OCI-LY1 (cell line): ENCODE data around the gene LIN7C.

Experiments
- H2AFZ ChIP-seq: fragments of 200-600 bp; sonication (generic), shearing (Covaris generic); 2 replicates; pipeline ENCODE4 v1.6.0; 2014; ENCODE audit warnings: antibody characterized with exemption, mild to moderate bottlenecking, low read length
- H3F3A ChIP-seq: fragments of 200-600 bp; sonication (generic), shearing (Covaris generic); 2 replicates; pipeline ENCODE4 v1.6.0; 2014; ENCODE audit warnings: mild to moderate bottlenecking, antibody characterized with exemption, low read length, moderate library complexity; ENCODE audit not compliant: insufficient read depth
- H3K27ac ChIP-seq: fragments of 200-600 bp; sonication (generic); 2 replicates; pipeline ENCODE4 v1.5.1; 2014; ENCODE audit warnings: low read length, mixed run types, mild to moderate bottlenecking, low read depth; ENCODE audit not compliant: poor library complexity, severe bottlenecking
- H3K27me3 ChIP-seq: fragments of 200-600 bp; sonication (generic); 2 replicates; pipeline ENCODE4 v1.6.0; 2014; ENCODE audit warnings: antibody characterized with exemption, mild to moderate bottlenecking, low read length, moderate library complexity; ENCODE audit not compliant: insufficient read depth
- H3K36me3 ChIP-seq: fragments of 200-600 bp; sonication (generic); 2 replicates; pipeline ENCODE4 v1.6.1; 2014; ENCODE audit warnings: mild to moderate bottlenecking, antibody characterized with exemption, low read length, moderate library complexity, mixed read lengths; ENCODE audit not compliant: insufficient read depth
- H3K4me1 ChIP-seq: fragments of 200-600 bp; sonication (generic); 2 replicates; pipeline ENCODE4 v1.5.1; 2014; ENCODE audit warnings: mild to moderate bottlenecking, low read length, moderate library complexity; ENCODE audit not compliant: insufficient read depth, severe bottlenecking
- H3K4me2 ChIP-seq: fragments of 200-600 bp; sonication (generic), shearing (Covaris generic); 2 replicates; pipeline ENCODE4 v1.6.1; 2014; ENCODE audit warnings: low read length
- H3K4me3 ChIP-seq: fragments of 200-600 bp; sonication (generic); 2 replicates; pipeline ENCODE4 v1.5.1; 2014; ENCODE audit warnings: low read length, low read depth, mild to moderate bottlenecking, mixed read lengths; ENCODE audit not compliant: poor library complexity, severe bottlenecking
- H3K79me2 ChIP-seq: fragments of 200-600 bp; shearing (Covaris generic); 2 replicates; pipeline ENCODE4 v1.6.1; 2016; ENCODE audit warnings: mixed run types, low read length, mixed read lengths; ENCODE audit not compliant: insufficient read depth
- H3K9ac ChIP-seq: fragments of 200-600 bp; sonication (generic), shearing (Covaris generic); 2 replicates; pipeline ENCODE4 v1.6.1; 2014; ENCODE audit warnings: mild to moderate bottlenecking, low read length, mixed read lengths
- H3K9me2 ChIP-seq: fragments of 200-600 bp; sonication (generic), shearing (Covaris generic); 2 replicates; pipeline ENCODE4 v1.6.1; 2014; ENCODE audit warnings: low read depth, mild to moderate bottlenecking, low read length, mixed read lengths
- H3K9me3 ChIP-seq: fragments of 200-600 bp; shearing (Covaris generic); 2 replicates; pipeline ENCODE4 v1.6.1; 2014; ENCODE audit warnings: low read length, mixed read lengths
- H4K20me1 ChIP-seq: fragments of 200-600 bp; sonication (generic), shearing (Covaris generic); 2 replicates; pipeline ENCODE4 v1.6.0; 2016; ENCODE audit warnings: mild to moderate bottlenecking, low read length; ENCODE audit not compliant: insufficient read depth
- CTCF ChIP-seq: fragments of 200-600 bp; sonication (generic), shearing (Covaris generic); IDR thresholded peaks from 2 replicates; pipeline ENCODE4 v1.5.1; 2017; ENCODE audit warnings: mild to moderate bottlenecking, antibody characterized with exemption, low read length, moderate library complexity, mixed read lengths
- EZH2 ChIP-seq: fragments of 200-600 bp; sonication (generic), shearing (Covaris generic); IDR thresholded peaks from 2 replicates; pipeline ENCODE4 v1.8.0; 2017; ENCODE audit warnings: borderline replicate concordance, mixed run types, mild to moderate bottlenecking, antibody characterized with exemption, low read length, moderate library complexity, mixed read lengths

LIN7C gene

DNA sequence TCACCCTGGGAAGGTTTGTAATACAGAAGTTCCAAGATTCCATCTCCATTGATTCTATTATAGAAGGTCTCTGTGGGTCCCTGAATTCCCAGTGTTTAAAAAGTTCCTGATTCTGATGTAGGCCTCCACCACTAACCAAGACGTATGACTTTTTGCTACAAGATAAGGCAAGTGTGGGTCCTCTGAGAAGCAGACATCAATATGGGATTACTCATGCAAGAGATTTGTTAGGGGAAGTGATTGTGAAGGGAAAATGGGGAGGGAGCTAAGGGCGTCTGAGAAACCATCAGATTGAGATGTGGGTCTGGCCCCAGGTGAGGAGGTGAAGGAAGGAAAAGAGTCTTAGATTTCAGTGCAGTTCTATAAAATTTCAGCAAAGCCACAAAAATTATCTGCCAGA is 23.8 kb downstream of the LIN7C start:
- H3K27ac ChIP-seq = no peak overlapping the region
- no peaks in the 10 kb centered on the region for H4K20me1 ChIP-seq
- H3K4me2 ChIP-seq = no peak overlapping the region
- no peak for TF ChIP-seq EZH2
- no peak for TF ChIP-seq CTCF
- no peaks in the 10 kb centered on the region for H3K9me2 ChIP-seq
- H2AFZ ChIP-seq = no peak overlapping the region
- no peaks in the 10 kb centered on the region for H3K9me3 ChIP-seq
- H3K4me1 ChIP-seq = no peaks in the 10 kb centered on the region
- no peaks in the 10 kb centered on the region for H3K36me3 ChIP-seq
- no peaks in the 10 kb centered on the region for H3K79me2 ChIP-seq
- H3F3A ChIP-seq = no peaks in the 10 kb centered on the region
- no peaks in the 10 kb centered on the region for H3K27me3 ChIP-seq
- no peak overlapping the region for H3K4me3 ChIP-seq
- no peak overlapping the region for H3K9ac ChIP-seq

DNA sequence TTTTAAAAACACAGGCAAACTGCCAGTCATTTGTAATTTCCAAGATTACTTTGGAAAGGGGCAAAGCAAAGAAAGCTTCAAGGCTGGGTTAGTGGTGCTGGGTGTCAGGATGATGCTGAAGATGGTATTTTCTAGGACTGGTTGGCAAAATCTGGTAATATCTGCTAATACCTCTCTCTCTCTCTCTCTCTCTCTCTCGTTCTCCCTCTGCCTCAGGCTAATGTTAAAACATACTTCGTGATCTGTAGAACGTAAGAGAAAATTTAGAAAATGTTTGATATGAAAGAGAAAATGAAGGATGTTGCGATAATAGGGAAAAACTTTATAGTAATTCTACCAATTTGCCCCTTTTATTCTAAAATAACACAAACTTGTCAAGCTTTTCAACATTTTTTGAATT is 24.6 kb downstream of the LIN7C start:
- H3K4me1 ChIP-seq = no peaks in the 10 kb centered on the region
- H3K79me2 ChIP-seq = no peaks in the 10 kb centered on the region
- H4K20me1 ChIP-seq = no peaks in the 10 kb centered on the region
- TF ChIP-seq EZH2 (no peak), CTCF (no peak)
- H3K9ac ChIP-seq = no peak overlapping the region
- no peak overlapping the region for H3K4me3 ChIP-seq
- H3K27me3 ChIP-seq = no peaks in the 10 kb centered on the region
- H3K4me2 ChIP-seq = no peak overlapping the region
- H3F3A ChIP-seq = no peaks in the 10 kb centered on the region
- no peak overlapping the region for H2AFZ ChIP-seq
- H3K27ac ChIP-seq = no peak overlapping the region
- no peaks in the 10 kb centered on the region for H3K9me2 ChIP-seq
- H3K36me3 ChIP-seq = no peaks in the 10 kb centered on the region
- H3K9me3 ChIP-seq = no peaks in the 10 kb centered on the region

DNA sequence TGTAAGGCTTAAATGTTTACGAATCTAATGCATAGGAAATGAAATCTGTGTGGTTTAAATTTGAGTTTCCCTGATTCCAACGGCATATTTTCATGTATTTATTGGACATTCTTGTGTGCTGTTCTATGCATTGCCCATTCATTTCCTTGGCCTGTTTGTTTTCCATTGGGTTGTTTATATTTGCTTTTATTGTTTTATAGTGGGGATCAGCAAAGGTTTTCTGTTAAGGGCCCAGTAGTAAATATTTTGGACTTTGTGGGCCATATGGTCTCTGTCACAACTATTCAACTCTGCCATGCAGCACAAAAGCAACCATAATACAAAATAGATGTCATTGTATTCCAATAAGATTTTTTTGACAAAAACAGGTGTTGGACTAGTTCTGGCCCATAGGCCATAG is 28.7 kb downstream of the LIN7C start:
- H2AFZ ChIP-seq = no peak overlapping the region
- no peaks in the 10 kb centered on the region for H3K36me3 ChIP-seq
- H3K4me3 ChIP-seq = no peak overlapping the region
- H3K27me3 ChIP-seq = no peaks in the 10 kb centered on the region
- no peaks in the 10 kb centered on the region for H3K9me2 ChIP-seq
- H3K9me3 ChIP-seq = no peaks in the 10 kb centered on the region
- no peak overlapping the region for H3K4me2 ChIP-seq
- H3K79me2 ChIP-seq = no peaks in the 10 kb centered on the region
- no peaks in the 10 kb centered on the region for H3F3A ChIP-seq
- no peak for TF ChIP-seq CTCF
- no peak for TF ChIP-seq EZH2
- no peaks in the 10 kb centered on the region for H4K20me1 ChIP-seq
- H3K9ac ChIP-seq = no peak overlapping the region
- H3K4me1 ChIP-seq = no peaks in the 10 kb centered on the region
- no peak overlapping the region for H3K27ac ChIP-seq
